CD4-positive, alpha-beta T cell treated with Interleukin-12 subunit alpha and Interleukin-12 subunit beta, for 1 hour (primary cell): ENCODE measurements around the gene CPTP.
A peak's percentile ranks its signal among the peaks of the same experiment; 100 is the strongest.
"Not testable (repeated sequence)": the region's sequence is repeated elsewhere in the genome, so short reads cannot be mapped to it uniquely, and the experiment has no call there.

Experiments used
- DNase-seq: peaks from one replicate; pipeline ENCODE4 v3.0.0-alpha.2; 2020

CPTP gene

DNA sequence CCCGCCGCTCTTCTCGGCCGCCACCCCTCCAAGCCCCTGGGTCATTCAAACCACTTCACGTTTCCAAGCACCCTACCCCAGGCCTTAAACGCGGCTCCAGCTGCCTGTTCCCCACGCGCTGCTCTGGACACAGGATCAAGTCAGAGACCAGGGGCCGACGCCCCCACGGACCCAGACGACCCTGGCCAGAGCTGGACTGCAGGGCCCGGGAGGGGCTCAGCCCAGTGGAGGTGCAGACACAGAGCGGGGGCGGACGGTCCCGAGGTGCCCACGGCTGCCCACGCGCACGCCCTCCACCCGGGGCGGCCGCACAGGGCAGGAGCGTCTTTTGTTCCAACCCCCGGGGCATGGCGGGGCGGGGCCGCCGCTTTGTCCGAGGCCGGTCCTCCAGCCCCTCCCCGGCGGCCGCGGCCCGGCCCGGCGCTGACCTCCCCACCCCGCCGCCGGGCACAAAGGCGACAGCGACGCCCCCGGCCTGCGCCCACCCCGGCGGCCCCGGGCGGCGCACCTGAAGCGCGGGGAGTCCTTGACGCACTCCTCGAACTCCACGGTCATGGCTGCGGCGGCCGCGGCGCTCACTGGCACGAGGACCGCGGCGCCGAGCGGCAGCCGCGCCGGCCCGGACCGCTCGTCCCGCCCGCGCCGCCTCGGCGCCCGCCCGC lies 17.2 kb upstream of the CPTP start:
- DNase-seq = no peak

DNA sequence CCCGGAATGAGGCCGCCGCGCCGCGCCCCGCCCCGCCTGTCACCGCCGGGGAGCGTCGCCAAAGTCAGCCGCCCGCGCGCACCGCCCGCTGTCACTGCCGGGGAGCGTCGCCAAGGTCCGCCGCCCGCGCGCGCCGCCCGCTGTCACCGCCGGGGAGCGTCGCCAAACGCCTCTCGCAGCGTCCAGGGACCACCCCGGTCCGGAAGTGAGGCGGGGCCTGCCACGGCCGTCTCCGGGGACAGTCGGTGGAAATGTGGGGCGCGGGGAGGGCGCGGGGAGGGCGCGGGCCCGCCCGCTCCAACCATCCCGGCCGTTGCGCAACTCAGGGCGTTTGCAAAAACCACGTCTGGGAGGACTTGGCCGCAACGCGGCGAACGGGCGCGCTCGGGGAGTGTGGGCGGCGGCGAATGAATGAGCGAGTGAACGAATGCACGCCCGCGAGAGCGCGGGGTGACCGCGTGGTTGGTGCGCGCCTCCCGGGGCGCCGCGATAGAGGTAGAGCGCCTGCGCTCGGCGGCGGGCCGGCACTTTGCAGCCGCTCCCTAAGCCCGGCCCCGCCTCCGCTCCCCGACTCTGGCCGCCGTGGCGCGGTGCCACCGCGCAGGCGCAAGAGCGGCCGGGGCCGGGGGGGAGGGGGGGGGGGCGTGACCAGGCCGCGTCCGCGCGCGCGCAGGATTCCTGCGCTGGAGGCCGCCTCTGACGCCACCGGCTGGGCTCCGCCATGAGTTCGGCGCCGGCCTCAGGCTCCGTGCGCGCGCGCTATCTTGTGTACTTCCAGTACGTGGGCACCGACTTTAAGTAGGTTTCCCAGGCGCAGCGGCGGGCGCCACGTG lies 16.5 kb upstream of the CPTP start, which contains the start of the genes ACAP3 and PUSL1:
ACAP3 (minus strand) TSS at position 8 of the 833 bp plus-strand sequence. CDS start 115 bp downstream, outside the sequence.
PUSL1 (plus strand) TSS at position 675 of the 833 bp plus-strand sequence; CDS start at position 722, 47 bp downstream.
- peak; percentile 91 for DNase-seq

DNA sequence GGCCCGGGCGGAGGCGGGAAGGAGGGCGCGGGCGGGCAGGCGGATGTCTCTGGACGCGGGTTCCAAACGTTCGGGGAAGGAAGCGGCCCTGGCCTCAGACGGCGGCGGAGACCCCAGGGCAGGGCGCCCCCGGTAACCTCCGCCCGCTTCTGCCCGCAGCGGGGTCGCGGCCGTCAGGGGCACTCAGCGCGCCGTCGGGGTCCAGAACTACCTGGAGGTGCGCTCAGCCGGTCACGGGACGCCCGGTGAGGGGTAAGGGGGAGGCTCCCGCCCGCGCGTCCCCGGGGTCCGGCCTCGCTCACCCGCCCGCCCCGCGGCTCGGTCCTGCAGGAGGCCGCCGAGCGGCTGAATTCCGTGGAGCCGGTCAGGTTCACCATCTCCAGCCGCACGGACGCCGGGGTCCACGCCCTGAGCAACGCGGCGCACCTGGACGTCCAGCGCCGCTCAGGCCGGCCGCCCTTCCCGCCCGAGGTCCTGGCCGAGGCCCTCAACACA lies 15.8 kb upstream of the CPTP start:
- no peak for DNase-seq

DNA sequence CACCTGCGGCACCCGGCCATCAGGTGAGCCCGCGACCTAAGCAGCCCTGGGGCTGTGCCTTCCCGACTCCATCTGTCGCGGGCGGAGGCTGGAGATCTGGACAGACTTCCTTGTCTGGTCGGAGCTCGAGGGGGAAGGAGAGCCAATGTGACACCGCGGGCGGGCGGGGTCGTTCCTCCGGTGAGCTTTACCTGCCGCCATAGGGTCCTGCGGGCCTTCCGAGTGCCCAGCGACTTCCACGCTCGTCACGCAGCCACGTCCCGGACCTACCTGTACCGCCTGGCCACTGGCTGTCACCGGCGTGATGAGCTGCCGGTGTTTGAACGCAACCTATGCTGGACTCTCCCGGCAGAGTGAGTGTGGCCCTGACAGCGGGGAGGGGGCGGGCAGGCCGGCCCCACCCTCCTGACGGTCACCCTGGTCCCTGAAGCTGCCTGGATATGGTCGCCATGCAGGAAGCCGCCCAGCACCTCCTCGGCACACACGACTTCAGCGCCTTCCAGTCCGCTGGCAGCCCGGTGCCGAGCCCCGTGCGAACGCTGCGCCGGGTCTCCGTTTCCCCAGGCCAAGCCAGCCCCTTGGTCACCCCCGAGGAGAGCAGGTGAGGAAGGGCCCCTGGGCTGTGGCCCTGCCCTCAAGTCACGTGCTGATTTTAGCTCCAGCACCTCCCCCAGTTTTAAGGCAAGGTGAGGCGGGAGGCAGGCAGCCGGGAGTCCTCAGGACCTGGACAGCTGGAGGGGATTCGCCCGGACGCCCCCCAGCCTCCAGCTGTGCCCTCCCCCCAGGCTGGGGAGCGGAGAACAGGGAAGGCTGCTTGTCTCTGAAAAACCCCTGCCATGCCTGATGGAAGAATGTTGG lies 15.1 kb upstream of the CPTP start:
- no peak for DNase-seq

DNA sequence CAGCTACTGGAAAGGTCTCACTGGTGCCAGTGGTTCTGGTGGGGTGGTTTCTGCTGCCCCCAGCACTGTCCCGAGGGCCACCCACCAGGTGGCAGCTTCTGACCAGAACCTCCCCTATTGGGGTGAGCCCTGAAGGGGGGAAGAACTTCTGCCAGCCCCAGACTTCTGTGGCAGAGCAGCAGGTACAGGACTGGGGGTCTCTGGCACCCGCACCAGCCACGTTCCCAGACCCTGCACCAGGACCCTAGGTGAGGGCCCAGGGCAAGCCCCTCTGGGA lies 14.6 kb upstream of the CPTP start:
- no peak for DNase-seq

DNA sequence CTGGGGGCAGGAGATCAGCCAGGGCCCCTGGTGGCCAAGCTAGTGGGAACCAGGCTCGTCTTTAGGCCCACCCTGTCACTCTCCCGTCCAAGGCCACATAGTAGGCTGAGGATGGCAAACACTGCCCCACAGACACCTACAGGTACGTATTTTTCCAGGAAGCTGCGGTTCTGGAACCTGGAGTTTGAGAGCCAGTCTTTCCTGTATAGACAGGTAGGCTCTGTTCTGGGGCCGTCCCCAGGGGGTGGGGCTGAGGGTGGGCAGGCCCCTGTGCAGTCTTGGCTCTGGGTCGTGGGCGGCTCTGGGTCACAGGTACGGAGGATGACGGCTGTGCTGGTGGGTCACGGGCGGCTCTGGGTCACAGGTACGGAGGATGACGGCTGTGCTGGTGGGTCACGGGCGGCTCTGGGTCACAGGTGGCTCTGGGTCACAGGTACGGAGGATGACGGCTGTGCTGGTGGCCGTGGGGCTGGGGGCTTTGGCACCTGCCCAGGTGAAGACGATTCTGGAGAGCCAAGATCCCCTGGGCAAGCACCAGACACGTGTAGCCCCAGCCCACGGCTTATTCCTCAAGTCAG lies 14.0 kb upstream of the CPTP start:
- no peak for DNase-seq

DNA sequence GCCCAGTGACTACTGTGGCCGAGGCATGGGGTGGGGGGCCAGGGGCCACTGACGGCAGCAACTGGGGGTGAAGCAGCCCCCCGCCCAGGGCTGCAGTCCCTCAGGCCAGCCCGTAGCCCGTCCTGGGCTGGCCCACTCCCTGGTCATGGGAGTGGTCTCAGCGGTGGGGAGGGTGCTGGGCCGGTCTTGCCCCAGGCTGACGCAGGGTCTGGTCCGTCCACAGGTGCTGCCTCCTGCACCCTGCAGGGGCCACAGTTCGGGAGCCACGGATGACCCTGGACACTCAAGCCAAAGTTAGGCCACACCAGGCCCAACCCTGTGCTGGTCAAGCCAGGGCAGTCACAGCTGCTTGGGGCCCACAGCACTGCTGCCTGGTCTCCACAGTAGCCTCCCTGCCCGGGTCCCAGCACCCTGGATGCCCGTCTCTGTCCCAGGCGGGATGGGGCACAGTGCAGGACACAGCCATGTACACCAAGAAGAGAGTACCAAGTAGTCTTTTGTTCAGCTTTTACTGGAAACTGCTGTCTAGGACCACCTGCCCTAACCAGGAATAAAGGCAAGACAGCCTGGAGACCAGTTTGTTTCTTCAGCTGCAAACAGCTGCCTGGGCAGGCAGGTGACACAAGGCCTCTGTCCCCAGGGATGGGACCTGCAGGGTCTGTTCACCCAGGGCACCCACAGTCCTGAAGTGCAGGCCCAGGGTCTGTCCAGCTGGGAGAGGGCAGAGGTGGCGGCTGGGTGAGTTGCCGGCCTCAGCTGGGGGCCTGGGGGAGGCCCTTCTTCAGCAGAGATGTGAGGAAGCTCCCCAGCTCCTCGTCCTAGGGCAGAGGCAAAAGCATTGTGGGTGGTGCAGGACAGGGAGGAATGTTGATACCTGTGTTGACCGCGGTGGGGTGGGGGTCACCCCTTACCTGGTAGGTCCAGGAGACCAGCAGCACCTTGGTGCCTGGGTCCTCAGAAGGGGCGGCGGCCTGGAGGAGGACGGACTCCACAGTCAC lies 13.2 kb upstream of the CPTP start:
- no peak for DNase-seq

DNA sequence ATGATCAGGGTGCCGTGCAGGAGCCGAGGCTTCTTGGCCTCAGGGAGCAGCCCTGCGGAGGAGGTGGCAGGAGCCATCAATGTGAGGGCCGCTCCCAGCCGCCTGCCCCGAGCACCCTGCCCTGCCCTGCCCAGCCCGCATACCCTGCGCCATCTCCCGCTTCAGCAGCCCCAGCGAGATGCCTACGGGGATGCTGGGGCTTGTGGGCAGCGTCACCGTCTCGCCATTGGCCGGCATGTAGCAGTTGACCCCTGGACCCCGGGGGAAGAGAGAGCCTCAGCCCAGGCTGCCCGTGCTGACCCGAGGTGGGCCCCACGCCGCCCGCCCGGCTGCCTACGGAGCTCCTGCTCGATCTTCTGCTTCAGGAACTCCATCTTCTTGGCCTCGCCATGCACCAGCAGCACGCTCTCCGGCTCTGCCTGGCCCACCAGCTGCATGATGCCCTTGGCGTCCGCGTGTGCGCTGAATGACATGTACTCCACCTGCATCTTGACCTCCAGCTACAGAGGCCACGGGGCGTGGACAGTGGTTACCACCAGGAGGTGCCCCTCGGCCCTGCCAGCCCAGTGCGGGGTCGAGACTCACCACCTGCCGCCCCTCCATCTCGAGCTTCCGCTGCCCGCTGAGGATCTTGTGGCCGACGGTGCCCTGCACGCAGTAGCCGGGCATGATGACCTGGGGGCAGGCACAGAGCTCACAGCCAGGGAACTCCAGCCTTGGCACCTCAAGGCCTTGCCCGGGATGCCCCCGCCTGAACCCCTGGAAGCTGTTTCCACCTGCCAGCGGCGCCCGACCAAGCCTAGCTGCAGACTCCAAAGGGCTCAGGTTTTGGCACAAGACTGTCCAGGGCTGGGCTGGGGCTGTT lies 11.9 kb upstream of the CPTP start:
- no peak for DNase-seq

DNA sequence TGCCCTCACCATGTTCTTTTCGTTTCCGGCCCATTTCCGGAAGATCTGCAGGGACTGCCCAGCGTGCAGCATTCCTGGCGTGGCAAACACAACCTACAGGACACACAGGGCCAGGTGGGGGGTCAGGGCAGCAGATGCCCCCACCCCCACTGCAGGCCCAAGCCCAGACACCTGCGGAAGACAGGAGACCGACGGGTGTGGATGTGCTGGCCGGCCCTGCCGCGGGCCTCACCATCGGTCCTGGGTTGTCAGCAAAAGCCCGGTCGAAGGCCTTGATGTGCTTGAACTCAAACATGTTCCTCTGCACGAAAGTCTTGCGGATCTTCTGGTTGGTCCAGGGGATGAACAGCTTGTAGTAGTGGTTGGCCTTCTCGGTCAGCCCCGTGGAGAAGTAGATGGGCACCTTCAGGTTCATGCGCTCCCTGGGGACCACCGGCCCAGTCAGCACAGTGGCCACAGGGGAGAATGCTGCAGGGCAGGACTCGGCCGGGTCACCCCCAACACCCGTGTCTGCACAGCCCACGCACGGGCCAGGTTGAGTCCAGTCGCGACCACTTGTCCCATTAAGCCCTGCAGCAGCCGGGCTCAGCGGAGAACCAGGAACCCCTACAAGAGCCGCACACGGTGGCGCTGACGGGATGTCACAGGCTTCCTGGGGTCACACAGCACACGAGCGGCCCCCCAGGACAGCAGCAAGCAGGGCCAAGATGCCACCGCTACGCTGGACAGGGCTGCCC lies 10.9 kb upstream of the CPTP start:
- DNase-seq = no peak

DNA sequence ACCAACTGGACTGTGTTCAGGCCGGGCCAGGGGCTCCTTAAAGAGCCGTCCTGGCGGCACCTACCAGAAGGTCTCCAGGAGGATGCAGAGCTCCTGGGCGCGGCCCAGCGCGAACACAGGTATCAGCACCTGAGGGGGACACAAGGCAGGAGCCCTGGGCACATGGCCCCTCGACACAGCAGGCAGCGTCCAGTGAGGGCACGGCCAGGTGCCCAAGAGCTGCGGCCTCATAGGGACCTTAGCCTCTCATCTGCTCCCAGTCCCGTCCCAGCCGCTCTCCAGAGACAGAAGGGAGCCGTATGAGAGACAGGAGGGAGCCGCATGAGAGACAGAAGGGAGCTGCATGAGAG lies 10.4 kb upstream of the CPTP start:
- DNase-seq = no peak

DNA sequence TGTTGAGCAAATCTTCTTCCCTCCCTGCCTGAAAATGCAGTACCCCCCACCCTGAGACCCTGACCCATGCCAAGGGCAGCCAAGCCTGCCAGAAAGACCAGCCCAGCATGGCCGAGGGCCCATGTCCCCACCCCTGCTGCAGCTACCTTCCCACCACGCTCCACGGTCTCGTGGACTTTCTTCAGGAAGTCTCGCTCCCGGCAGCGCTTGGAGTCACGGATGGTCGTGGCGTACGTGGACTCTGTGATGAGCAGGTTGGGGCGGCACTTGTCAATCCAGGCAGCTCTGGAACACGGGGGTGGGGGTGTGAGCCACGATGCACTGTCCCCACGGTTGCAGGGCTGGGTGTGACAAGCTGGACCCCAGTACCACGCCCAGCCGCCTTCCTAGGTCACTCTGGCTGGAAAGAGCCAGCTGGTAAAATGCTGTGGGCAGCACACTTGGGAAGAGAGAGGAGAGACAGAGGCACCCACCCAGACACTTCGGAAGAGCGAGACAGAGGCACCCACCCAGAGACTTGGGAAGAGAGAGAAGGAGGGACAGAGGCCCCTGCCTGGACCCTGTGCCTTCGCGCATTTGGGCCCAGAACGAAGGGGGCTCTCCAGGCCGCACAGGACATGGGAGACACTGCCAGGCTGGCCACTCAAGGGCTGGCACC lies 9.8 kb upstream of the CPTP start:
- DNase-seq = no peak

DNA sequence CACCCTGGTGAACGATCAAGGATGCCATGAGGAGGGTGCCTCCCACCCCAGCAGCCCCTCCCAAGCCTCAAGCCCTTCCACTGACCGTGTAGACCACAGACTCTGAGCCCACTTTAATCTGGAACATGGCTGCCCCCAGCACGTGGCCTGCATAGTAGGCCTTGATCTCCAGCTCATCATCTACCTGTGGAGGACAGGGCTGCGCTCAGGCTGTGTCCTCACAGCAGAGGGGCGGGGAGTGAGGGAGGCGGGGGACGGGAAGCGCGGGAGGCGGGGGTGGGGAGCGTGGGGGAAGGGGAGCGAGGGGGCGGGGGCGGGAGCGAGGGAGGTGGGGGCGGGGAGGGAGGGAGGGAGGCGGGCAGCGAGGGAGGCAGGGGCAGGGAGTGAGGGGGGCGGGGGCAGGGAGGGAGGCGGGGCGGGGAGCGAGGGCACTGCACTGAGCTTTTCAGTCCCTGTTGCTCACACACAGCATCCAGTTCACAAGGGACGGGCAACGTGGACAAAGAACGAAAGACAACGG lies 9.1 kb upstream of the CPTP start:
- no peak for DNase-seq

DNA sequence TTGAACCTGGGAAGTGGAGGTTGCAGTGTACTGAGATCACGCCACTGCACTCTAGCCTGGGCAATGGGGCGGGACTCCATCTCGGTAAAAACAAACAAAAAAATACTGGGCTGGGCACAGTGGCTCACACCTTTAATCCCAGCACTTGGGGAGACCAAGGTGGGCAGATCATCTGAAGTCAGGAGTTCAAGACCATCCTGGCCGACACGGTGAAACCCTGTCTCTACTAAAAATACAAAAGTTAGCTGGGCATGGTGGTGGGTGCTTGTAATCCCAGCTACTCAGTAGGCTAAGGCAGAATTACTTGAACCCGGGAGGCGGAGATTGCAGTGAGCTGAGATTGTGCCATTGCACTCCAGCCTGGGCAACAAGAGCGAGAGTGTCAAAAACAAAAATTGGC lies 8.4 kb upstream of the CPTP start:
- not testable (repeated sequence) for DNase-seq

DNA sequence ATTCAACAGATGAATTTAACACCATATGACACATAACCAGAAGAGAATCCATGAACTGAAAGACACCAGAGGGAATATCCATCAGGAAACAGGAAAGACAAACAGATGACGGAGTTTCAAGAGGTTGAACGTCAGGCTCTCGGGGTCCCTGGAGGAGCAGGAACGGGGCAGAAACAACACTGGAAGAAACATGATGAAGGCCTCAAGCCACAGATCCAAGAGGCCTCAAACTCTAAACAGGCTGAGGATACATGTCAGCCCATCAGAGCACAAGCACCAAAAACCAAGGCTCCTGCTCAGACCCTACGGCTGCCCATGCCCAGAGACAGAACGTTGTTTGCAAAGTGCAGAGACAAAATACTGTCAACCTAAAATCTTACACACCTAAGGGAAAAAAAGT lies 7.2 kb upstream of the CPTP start:
- no peak for DNase-seq

DNA sequence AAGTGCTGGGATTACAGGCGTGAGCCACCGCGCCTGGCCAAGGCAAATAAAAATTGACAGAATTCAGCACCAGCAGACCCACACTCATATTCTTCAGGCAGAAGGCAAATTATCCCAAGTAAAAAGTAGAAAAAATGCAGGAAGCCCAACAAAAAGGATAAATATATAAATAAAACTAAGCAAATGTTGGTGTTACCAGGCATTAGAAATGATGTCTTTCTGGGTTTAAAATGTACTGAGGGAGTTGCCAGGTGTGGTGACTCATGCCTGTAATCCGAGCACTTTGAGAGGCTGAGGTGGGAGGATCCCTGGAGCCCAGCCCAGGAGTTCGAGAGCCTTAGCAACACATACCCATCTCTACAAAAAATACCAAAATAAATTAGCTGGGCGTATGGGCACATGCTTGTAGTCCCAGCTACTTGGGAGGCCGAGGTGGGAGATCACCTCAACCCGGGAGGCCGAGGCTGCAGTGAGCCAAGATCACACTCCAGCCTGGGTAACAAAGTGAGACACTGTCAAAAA lies 6.4 kb upstream of the CPTP start:
- no peak for DNase-seq

DNA sequence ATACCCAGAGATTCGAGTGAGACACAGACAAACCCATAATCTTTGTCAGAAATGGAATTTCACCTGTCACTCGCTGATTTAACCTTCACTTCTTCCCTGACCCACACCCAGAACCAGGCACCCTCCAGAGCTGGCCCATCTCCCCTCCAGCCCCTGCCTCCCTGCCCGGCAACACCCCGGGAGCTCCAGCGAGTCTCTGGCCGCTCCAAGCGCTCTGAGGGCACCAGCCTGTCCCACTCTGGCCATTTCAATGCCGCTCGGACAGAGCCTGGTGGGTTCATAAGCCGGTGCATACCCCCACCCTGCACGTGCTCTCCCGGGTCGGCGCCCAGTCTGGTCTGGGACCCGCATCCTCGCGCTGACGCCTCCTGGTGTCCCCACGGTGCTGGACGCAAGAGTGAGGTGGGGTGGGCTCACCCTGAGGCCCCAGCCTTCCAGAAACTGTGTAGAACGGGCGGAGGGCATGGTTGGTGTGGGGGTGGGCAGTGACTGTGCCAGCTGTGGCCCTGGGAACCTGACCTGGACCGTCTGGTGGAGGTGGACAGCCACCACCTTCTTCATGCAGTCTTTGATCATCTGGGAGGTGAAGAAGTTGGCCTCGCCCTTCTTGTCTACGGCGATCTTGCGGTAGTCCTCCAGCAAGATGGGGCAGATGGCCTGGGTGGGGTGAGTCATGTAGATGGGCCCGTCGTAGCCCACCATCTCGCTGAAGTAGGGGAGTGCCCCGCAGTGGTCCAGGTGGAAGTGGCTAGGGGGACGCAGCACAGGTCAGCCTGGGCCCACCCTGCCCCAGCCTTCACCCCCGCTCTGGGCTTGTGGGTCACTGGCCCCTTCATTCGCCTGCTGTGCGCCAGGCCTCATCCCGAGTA lies 5.6 kb upstream of the CPTP start:
- no peak for DNase-seq

DNA sequence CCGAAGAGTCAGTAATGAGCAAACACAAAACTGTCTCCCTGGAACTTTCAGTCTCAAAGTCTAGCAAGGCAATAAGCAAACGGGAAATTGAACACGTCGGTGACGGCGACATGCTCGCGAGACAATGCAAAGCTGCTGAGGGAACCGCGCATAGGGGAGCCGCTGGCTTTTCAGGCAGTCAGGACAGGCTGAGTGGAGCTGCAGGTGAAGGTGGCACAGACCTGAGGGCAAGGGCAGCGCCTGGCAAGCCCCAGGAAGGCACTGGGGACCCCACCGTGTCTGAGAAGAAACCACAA lies 5.0 kb upstream of the CPTP start:
- DNase-seq = no peak
